A549 (cell line): ENCODE results near the gene SBF2. TPM values are rescaled to one million over a fixed set of nuclear protein-coding genes. Genes with fewer than 3 reads are reported as not detected.

ENCODE experiments used
- ATAC-seq, 2 experiments: fragments of 200-7000 bp in 1 of 2; fragments of >200 bp in 1 of 2; cut with Nextera tagmentation in 1 of 2; cut with Tn5 transposase in 1 of 2; 3 replicates each; pipeline versions ENCODE4 v1.8.0 to v1.9.1; 2018 to 2020; ENCODE audit warnings: mild to moderate bottlenecking in 1 of 2, moderate library complexity in 1 of 2
- CTCF ChIA-PET: fragments of 300-600 bp; sonication (Branson Sonifier 250); formaldehyde crosslinking; extraction: SDS; loops from one replicate; lab custom pipeline; 2021; ENCODE audit warnings: antibody characterized with exemption, inconsistent platforms; lab: Yijun Ruan, JAX
- POLR2A ChIA-PET: fragments of 350-600 bp; formaldehyde crosslinking; extraction: SDS; loops from one replicate; lab custom pipeline; 2021; ENCODE audit warnings: antibody characterized with exemption, inconsistent platforms; lab: Yijun Ruan, JAX
- DNase-seq, 2 experiments: peaks; one replicate each; pipeline versions ENCODE4 v3.0.0 to v3.0.0-alpha.2; 2011 to 2016; ENCODE audit warnings: low read depth in 1 of 2, low spot score in 1 of 2
- FAIRE-seq: peaks from 2 replicates; lab custom pipeline; 2011; peaks lifted over from hg19 to GRCh38; lab: Jason Lieb, UNC
- H3K27ac ChIP-seq, 2 experiments: fragments of >200 bp; sonication (Bioruptor Twin); formaldehyde crosslinking; 3 replicates each; pipeline ENCODE4 v1.5.1; 2016 to 2017
- H3K4me1 ChIP-seq: fragments of >200 bp; sonication (Bioruptor Twin); formaldehyde crosslinking; 3 replicates; pipeline ENCODE4 v1.6.1; 2016
- H3K4me2 ChIP-seq: fragments of >200 bp; sonication (Bioruptor Twin); formaldehyde crosslinking; 3 replicates; pipeline ENCODE4 v1.6.1; 2016
- H3K4me3 ChIP-seq: fragments of >200 bp; sonication (Bioruptor Twin); formaldehyde crosslinking; 3 replicates; pipeline ENCODE4 v1.5.1; 2016
- H3K9me3 ChIP-seq: fragments of >200 bp; sonication (Bioruptor Twin); formaldehyde crosslinking; 3 replicates; pipeline ENCODE4 v1.6.1; 2016
- BHLHE40 ChIP-seq: IDR thresholded peaks from 2 replicates; pipeline ENCODE4 v1.6.1; 2012; ENCODE audit warnings: low read depth, low read length, inconsistent platforms
- CBX2 ChIP-seq: fragments of 200-600 bp; sonication (generic); IDR thresholded peaks from 2 replicates; pipeline ENCODE4 v1.6.1; 2016; ENCODE audit warnings: low read depth, mild to moderate bottlenecking, borderline replicate concordance
- CEBPB ChIP-seq, 2 experiments: fragments of >200 bp in 1 of 2; sonication (Bioruptor Twin) in 1 of 2; formaldehyde crosslinking in 1 of 2; IDR thresholded peaks; 2 replicates each; pipeline ENCODE4 v1.6.1; 2012 to 2016
- CHD2 ChIP-seq: fragments of 150-350 bp; IDR thresholded peaks from 2 replicates; pipeline ENCODE4 v1.6.1; 2014; ENCODE audit warnings: low read length; ENCODE audit not compliant: partially characterized antibody
- CHD4 ChIP-seq: fragments of 200-600 bp; sonication (generic); IDR thresholded peaks from 2 replicates; pipeline ENCODE4 v1.6.1; 2016; ENCODE audit warnings: antibody characterized with exemption, mild to moderate bottlenecking, borderline replicate concordance
- EHF ChIP-seq: fragments of 250-450 bp; sonication (Bioruptor Pico); IDR thresholded peaks from 2 replicates; pipeline ENCODE4 v1.5.0; 2020; ENCODE audit warnings: mild to moderate bottlenecking
- ESRRA ChIP-seq: fragments of 150-350 bp; IDR thresholded peaks from 2 replicates; pipeline ENCODE4 v1.6.1; 2014; ENCODE audit warnings: mild to moderate bottlenecking, low read length, borderline replicate concordance
- FOXS1 ChIP-seq: fragments of 250-450 bp; sonication (Bioruptor Pico); IDR thresholded peaks from 2 replicates; pipeline ENCODE4 v1.5.0; 2020; ENCODE audit warnings: mild to moderate bottlenecking, moderate library complexity
- HDAC2 ChIP-seq: fragments of 200-600 bp; sonication (generic); IDR thresholded peaks from 2 replicates; pipeline ENCODE4 v1.6.1; 2016
- JUN ChIP-seq, 2 experiments: fragments of >200 bp; sonication (Bioruptor Twin); formaldehyde crosslinking; IDR thresholded peaks; 2 replicates in 1 of 2; 3 replicates in 1 of 2; pipeline ENCODE4 v1.6.1; 2016 to 2017
- KDM1A ChIP-seq: fragments of 200-600 bp; sonication (generic); IDR thresholded peaks from 2 replicates; pipeline ENCODE4 v1.6.1; 2016; ENCODE audit warnings: low read depth, mild to moderate bottlenecking
- MAFK ChIP-seq: fragments of 450-650 bp; IDR thresholded peaks from 2 replicates; pipeline ENCODE4 v1.6.1; 2014; ENCODE audit not compliant: partially characterized antibody
- MYC ChIP-seq: IDR thresholded peaks from 2 replicates; pipeline ENCODE4 v1.6.1; 2012; ENCODE audit warnings: mild to moderate bottlenecking, inconsistent platforms, low read length, improper control_type of control experiment, borderline replicate concordance
- NPAS2 ChIP-seq: fragments of 250-450 bp; sonication (Bioruptor Pico); IDR thresholded peaks from 2 replicates; pipeline ENCODE4 v1.8.0; 2022; ENCODE audit warnings: mild to moderate bottlenecking, moderate library complexity, borderline replicate concordance
- POLR2AphosphoS2 ChIP-seq: conservative IDR thresholded peaks from 2 replicates; pipeline ENCODE4 v1.6.1; 2012; ENCODE audit warnings: low read length, improper control_type of control experiment, inconsistent platforms
- RAD21 ChIP-seq, 2 experiments: fragments of >200 bp in 1 of 2; sonication (Bioruptor Twin) in 1 of 2; formaldehyde crosslinking in 1 of 2; IDR thresholded peaks in 1 of 2; conservative IDR thresholded peaks in 1 of 2; 2 replicates in 1 of 2; 3 replicates in 1 of 2; pipeline ENCODE4 v1.6.1; 2012 to 2018; ENCODE audit warnings: inconsistent platforms in 1 of 2
- RFX5 ChIP-seq: fragments of 450-650 bp; IDR thresholded peaks from 2 replicates; pipeline ENCODE4 v1.7.1; 2014; ENCODE audit warnings: antibody characterized with exemption, mild to moderate bottlenecking, moderate library complexity
- RNF2 ChIP-seq: fragments of 200-600 bp; sonication (generic); IDR thresholded peaks from 2 replicates; pipeline ENCODE4 v1.6.1; 2016; ENCODE audit warnings: low read depth, mild to moderate bottlenecking, antibody characterized with exemption, moderate library complexity, borderline replicate concordance
- SREBF2 ChIP-seq: fragments of 450-650 bp; IDR thresholded peaks from 2 replicates; pipeline ENCODE4 v1.6.1; 2014; ENCODE audit warnings: mild to moderate bottlenecking, moderate library complexity
- ZC3H11A ChIP-seq: fragments of 450-650 bp; IDR thresholded peaks from 2 replicates; pipeline ENCODE4 v1.6.1; 2014; ENCODE audit warnings: antibody characterized with exemption, mild to moderate bottlenecking
- WGBS: methylation state at CpG from one replicate; pipeline ENCODE4 v1.1.6; 2017; ENCODE audit errors: missing lambda C conversion rate; 5-methylcytosine and 5-hydroxymethylcytosine counted together
- polyA plus RNA-seq, 4 experiments: library from polyadenylated mRNA; depleted of rRNA in 3 of 4; stranded (reverse); fragments of >200 nt; fragmentation: RNase III in 1 of 4; extraction: RNeasy Plus Mini Kit Qiagen cat#74134 plus additional on column Dnase treatment in 1 of 4; gene quantifications; 2 replicates in 3 of 4; 3 replicates in 1 of 4; pipeline ENCODE4 v1.2.3, GENCODE V29; 2011 to 2017
- TF ChIP-seq, protein P1 (sequence below): fragments of >200 bp; sonication (Bioruptor Twin); formaldehyde crosslinking; IDR thresholded peaks from 2 replicates; pipeline ENCODE4 v1.6.1; 2016
- TF ChIP-seq, protein P2 (sequence below): fragments of >200 bp; sonication (Bioruptor Twin); formaldehyde crosslinking; IDR thresholded peaks from 3 replicates; pipeline ENCODE4 v1.6.1; 2016
- TF ChIP-seq, protein P3 (sequence below): fragments of >200 bp; sonication (Bioruptor Twin); formaldehyde crosslinking; IDR thresholded peaks from 3 replicates; pipeline ENCODE4 v1.5.1; 2016
- TF ChIP-seq, protein P4 (sequence below): fragments of 250-450 bp; sonication (Bioruptor Pico); IDR thresholded peaks from 2 replicates; pipeline ENCODE4 v1.5.0; 2020; ENCODE audit warnings: low read depth, mild to moderate bottlenecking, moderate library complexity
- TF ChIP-seq, protein P5 (sequence below): fragments of 150-350 bp; IDR thresholded peaks from 2 replicates; pipeline ENCODE4 v1.6.1; 2014; ENCODE audit warnings: low read depth, mild to moderate bottlenecking, low read length

SBF2 gene
- polyA plus RNA-seq, 2 of the 4 experiments (the other 2 are of a cell fraction) = 11.1 to 49.6 TPM

DNA sequence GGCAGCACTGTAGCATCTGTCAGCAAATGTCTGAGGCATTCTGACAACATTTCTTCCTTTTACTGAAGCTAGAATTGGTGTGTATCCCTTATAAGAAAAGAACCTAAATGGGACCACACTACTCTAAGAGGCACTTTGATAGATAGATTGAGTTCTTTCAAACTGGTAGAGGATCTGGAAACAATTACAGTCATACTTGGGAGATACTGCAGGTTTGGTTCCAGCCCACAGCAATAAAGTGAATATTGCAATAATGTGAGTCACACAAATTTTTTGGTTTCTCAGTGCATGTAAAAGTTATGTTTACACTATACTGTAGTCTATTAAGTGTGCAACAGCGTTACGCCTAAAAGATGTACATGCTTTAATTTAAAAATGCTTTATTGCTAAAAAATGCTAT is 96.9 kb downstream of the SBF2 start (continued):
- no peak for TF ChIP-seq KDM1A

DNA sequence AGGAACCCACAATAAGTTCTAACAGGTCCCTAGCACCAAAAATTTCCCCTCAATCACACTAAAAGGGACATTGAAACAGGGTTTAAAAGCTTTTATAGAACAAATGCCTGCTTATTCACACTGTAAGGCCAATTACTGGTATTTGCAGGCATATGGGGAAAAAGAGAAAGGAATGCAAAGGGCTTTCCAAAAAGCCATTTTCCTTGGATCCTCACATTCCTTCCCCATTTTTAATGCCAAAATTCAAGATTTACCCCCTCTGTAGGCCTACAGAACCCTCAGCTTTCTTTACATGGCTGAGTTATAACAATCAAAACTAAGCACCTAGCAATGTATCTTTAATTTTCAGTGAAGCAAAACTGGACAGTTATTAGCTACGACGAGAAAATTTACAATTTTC is 102.0 kb downstream of the SBF2 start:
- FAIRE-seq = no peak
- no peak for ATAC-seq
- H3K9me3 ChIP-seq = no peaks in the 10 kb centered on the region
- H3K4me1 ChIP-seq = no peaks in the 10 kb centered on the region
- H3K4me3 ChIP-seq = no peak overlapping the region
- H3K4me2 ChIP-seq = no peak overlapping the region
- DNase-seq = no peak
- ChIA-PET POLR2A (no interaction called here), CTCF (interaction anchor here (1.0 kb wide), 1 partner anchor 10 kb away, joined by 3 read pairs; no protein-coding TSS in a partner anchor)
- TF ChIP-seq, protein P1, sequence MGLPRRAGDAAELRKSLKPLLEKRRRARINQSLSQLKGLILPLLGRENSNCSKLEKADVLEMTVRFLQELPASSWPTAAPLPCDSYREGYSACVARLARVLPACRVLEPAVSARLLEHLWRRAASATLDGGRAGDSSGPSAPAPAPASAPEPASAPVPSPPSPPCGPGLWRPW = no peak
- TF ChIP-seq CHD2 (no peak), NPAS2 (no peak), CHD4 (no peak), EHF (CRISPR knock-in tag) (no peak), CBX2 (no peak), FOXS1 (CRISPR knock-in tag) (no peak), MAFK (no peak), ESRRA (no peak), BHLHE40 (no peak), POLR2AphosphoS2 (no peak), RNF2 (no peak), ZC3H11A (no peak), SREBF2 (no peak)
- H3K27ac ChIP-seq = no peak overlapping the region
- 95% methylated on average over 2 of the region's 2 CpGs for WGBS

DNA sequence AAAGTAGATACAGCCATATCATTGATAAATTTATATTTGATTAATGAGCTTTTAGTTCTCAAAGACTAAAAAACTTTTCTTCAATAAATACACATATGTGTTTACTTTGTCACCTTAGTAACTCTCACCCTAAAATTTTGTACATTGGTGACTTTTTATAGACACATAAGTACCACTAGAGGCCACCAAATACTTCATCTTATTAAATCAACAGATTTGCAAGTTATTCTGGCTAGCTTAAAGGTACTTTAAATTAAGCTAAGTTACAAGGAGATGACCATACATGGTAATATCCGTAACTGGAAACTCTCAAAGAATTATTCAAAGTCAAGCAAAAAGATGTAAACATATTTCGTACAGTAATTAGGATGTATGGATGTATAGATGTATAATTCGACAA is 112.2 kb downstream of the SBF2 start:
- H3K4me1 ChIP-seq = no peaks in the 10 kb centered on the region
- WGBS = 86% methylated on average over 3 of the region's 3 CpGs
- ATAC-seq (no peak), DNase-seq (peak; percentile 8 to 45), FAIRE-seq (peak; percentile 93)
- no peak overlapping the region for H3K4me3 ChIP-seq
- no peak overlapping the region for H3K4me2 ChIP-seq
- ChIA-PET POLR2A (interaction anchor here (1.0 kb wide), 1 partner anchor 123 kb away, joined by 3 read pairs; the partner anchor contains the start of gene ADM), CTCF (interaction anchor here (0.6 to 1.6 kb wide), 4 partner anchors 10 to 221 kb away, joined by 3 to 4 read pairs (median 4); partner anchors contain the start of gene ADM)
- no peaks in the 10 kb centered on the region for H3K9me3 ChIP-seq
- no peak overlapping the region for H3K27ac ChIP-seq
- no peak for TF ChIP-seq HDAC2
- TF ChIP-seq ESRRA = no peak
- TF ChIP-seq POLR2AphosphoS2 = no peak
- TF ChIP-seq CEBPB (IDR thresholded peaks at IDR 0.05) = no peak
- TF ChIP-seq, protein P1 = no peak
- no peak for TF ChIP-seq JUN (IDR thresholded peaks at IDR 0.05)
- TF ChIP-seq SREBF2 = no peak
- TF ChIP-seq, protein P2, sequence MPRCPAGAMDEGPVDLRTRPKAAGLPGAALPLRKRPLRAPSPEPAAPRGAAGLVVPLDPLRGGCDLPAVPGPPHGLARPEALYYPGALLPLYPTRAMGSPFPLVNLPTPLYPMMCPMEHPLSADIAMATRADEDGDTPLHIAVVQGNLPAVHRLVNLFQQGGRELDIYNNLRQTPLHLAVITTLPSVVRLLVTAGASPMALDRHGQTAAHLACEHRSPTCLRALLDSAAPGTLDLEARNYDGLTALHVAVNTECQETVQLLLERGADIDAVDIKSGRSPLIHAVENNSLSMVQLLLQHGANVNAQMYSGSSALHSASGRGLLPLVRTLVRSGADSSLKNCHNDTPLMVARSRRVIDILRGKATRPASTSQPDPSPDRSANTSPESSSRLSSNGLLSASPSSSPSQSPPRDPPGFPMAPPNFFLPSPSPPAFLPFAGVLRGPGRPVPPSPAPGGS = no peak
- no peak for TF ChIP-seq NPAS2
- TF ChIP-seq, protein P3, sequence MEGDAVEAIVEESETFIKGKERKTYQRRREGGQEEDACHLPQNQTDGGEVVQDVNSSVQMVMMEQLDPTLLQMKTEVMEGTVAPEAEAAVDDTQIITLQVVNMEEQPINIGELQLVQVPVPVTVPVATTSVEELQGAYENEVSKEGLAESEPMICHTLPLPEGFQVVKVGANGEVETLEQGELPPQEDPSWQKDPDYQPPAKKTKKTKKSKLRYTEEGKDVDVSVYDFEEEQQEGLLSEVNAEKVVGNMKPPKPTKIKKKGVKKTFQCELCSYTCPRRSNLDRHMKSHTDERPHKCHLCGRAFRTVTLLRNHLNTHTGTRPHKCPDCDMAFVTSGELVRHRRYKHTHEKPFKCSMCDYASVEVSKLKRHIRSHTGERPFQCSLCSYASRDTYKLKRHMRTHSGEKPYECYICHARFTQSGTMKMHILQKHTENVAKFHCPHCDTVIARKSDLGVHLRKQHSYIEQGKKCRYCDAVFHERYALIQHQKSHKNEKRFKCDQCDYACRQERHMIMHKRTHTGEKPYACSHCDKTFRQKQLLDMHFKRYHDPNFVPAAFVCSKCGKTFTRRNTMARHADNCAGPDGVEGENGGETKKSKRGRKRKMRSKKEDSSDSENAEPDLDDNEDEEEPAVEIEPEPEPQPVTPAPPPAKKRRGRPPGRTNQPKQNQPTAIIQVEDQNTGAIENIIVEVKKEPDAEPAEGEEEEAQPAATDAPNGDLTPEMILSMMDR = peak; percentile 38; the same call in 2 of the 3 replicates
- TF ChIP-seq, protein P4, sequence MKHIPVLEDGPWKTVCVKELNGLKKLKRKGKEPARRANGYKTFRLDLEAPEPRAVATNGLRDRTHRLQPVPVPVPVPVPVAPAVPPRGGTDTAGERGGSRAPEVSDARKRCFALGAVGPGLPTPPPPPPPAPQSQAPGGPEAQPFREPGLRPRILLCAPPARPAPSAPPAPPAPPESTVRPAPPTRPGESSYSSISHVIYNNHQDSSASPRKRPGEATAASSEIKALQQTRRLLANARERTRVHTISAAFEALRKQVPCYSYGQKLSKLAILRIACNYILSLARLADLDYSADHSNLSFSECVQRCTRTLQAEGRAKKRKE (CRISPR knock-in tag) = no peak
- TF ChIP-seq MYC = no peak
- TF ChIP-seq, protein P5, sequence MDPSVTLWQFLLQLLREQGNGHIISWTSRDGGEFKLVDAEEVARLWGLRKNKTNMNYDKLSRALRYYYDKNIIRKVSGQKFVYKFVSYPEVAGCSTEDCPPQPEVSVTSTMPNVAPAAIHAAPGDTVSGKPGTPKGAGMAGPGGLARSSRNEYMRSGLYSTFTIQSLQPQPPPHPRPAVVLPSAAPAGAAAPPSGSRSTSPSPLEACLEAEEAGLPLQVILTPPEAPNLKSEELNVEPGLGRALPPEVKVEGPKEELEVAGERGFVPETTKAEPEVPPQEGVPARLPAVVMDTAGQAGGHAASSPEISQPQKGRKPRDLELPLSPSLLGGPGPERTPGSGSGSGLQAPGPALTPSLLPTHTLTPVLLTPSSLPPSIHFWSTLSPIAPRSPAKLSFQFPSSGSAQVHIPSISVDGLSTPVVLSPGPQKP = no peak
- no peak for TF ChIP-seq RFX5
- TF ChIP-seq RAD21 (conservative IDR thresholded peaks at IDR 0.05 in 1 of 2, IDR thresholded peaks at IDR 0.05 in 1 of 2) = peak; percentile 25 to 31; a peak in 4 of 5 replicates
